ENCODE measurements around the gene COG5. TPM values are rescaled to one million over a fixed set of nuclear protein-coding genes. Genes with fewer than 3 reads are reported as not detected.

COG5 gene
- total RNA-seq: 55.2 TPM

GRCh38 chr7:107563775-107564552, at the start of gene COG5, which contains the start of gene DUS4L:
TSS of gene COG5 (minus strand) at chr7:107563920. CDS start at chr7:107563896, 24 bp downstream.
TSS of gene DUS4L (plus strand) at chr7:107563971. CDS start at chr7:107567071, 3,100 bp downstream.
- Histone ChIP-seq H3K27ac (peak within 1 kb of the TSS; percentile 97), H3K4me1 (peaks cover 52% of the 10 kb centered on the region), H3K9me3 (no peaks in the 10 kb centered on the region), H3K36me3 (no peaks in the 10 kb centered on the region), H3K4me3 (peak within 1 kb of the TSS; percentile 84 to 97), H3K27me3 (no peaks in the 10 kb centered on the region)
- DNase-seq (ENCODE audit: extremely low spot score in 2 of 2): no peak
- TF ChIP-seq CTCF (IDR thresholded peaks at IDR 0.05) (no peak), POLR2A (IDR thresholded peaks at IDR 0.05) (peak in 1 of 2 donors; percentile 70), POLR2AphosphoS5 (IDR thresholded peaks at IDR 0.05; ENCODE audit: insufficient read depth in 1 of 2, low read depth in 1 of 2) (peak; percentile 63 to 96)
- intact Hi-C loops (cut with DNase I): loop anchor here (2.0 kb wide), 1 partner anchor 17 kb away; the partner anchor contains the start of gene BCAP29

GRCh38 chr7:107613439-107613838, 49.7 kb upstream of the COG5 start:
- peaks cover 0 to 25% of the 10 kb centered on the region in 2 donors for H3K36me3 ChIP-seq
- intact Hi-C loops (cut with DNase I): no loop called here
- H3K4me1 ChIP-seq: peaks cover 24% of the 10 kb centered on the region
- no peak for DNase-seq (ENCODE audit: extremely low spot score in 2 of 2)
- H3K27ac ChIP-seq: no peak overlapping the region
- no peak for TF ChIP-seq POLR2A (IDR thresholded peaks at IDR 0.05)
- TF ChIP-seq POLR2AphosphoS5 (IDR thresholded peaks at IDR 0.05; ENCODE audit: insufficient read depth in 1 of 2, low read depth in 1 of 2): no peak
- TF ChIP-seq CTCF (IDR thresholded peaks at IDR 0.05): no peak
- no peaks in the 10 kb centered on the region for H3K9me3 ChIP-seq
- H3K4me3 ChIP-seq: no peak overlapping the region
- H3K27me3 ChIP-seq: no peaks in the 10 kb centered on the region

GRCh38 chr7:107610323-107610722, 46.6 kb upstream of the COG5 start:
- intact Hi-C loops (cut with DNase I): no loop called here
- H3K4me3 ChIP-seq: no peak overlapping the region

GRCh38 chr7:107609811-107610261, 46.1 kb upstream of the COG5 start:
- intact Hi-C loops (cut with DNase I): no loop called here
- TF ChIP-seq POLR2A (IDR thresholded peaks at IDR 0.05) (no peak), POLR2AphosphoS5 (IDR thresholded peaks at IDR 0.05; ENCODE audit: insufficient read depth in 1 of 2, low read depth in 1 of 2) (no peak), CTCF (IDR thresholded peaks at IDR 0.05) (no peak)
- H3K9me3 ChIP-seq: no peaks in the 10 kb centered on the region
- no peak overlapping the region for H3K4me3 ChIP-seq
- H3K4me1 ChIP-seq: peaks cover 21% of the 10 kb centered on the region
- peaks cover 0 to 18% of the 10 kb centered on the region in 2 donors for H3K36me3 ChIP-seq
- no peak for DNase-seq (ENCODE audit: extremely low spot score in 2 of 2)
- no peaks in the 10 kb centered on the region for H3K27me3 ChIP-seq
- no peak overlapping the region for H3K27ac ChIP-seq

More at GRCh38 chr7:107610323-107610722, 46.6 kb upstream of the COG5 start:
- DNase-seq (ENCODE audit: extremely low spot score in 2 of 2): no peak
- Histone ChIP-seq H3K27ac (no peak overlapping the region), H3K4me1 (peaks cover 24% of the 10 kb centered on the region), H3K9me3 (no peaks in the 10 kb centered on the region), H3K27me3 (no peaks in the 10 kb centered on the region), H3K36me3 (peaks cover 0 to 23% of the 10 kb centered on the region in 2 donors)
- TF ChIP-seq CTCF (IDR thresholded peaks at IDR 0.05): no peak
- no peak for TF ChIP-seq POLR2A (IDR thresholded peaks at IDR 0.05)
- no peak for TF ChIP-seq POLR2AphosphoS5 (IDR thresholded peaks at IDR 0.05; ENCODE audit: insufficient read depth in 1 of 2, low read depth in 1 of 2)

GRCh38 chr7:107606303-107606702, 42.6 kb upstream of the COG5 start:
- Histone ChIP-seq H3K27ac (no peak overlapping the region), H3K9me3 (no peaks in the 10 kb centered on the region), H3K27me3 (no peaks in the 10 kb centered on the region), H3K4me3 (no peak overlapping the region), H3K4me1 (peaks cover 10% of the 10 kb centered on the region), H3K36me3 (peaks cover 0 to 14% of the 10 kb centered on the region in 2 donors)
- intact Hi-C loops (cut with DNase I): no loop called here
- DNase-seq (ENCODE audit: extremely low spot score in 2 of 2): no peak
- no peak for TF ChIP-seq CTCF (IDR thresholded peaks at IDR 0.05)
- no peak for TF ChIP-seq POLR2AphosphoS5 (IDR thresholded peaks at IDR 0.05; ENCODE audit: insufficient read depth in 1 of 2, low read depth in 1 of 2)
- TF ChIP-seq POLR2A (IDR thresholded peaks at IDR 0.05): no peak
